ENCODE results near the gene GNAT2. TPM values are rescaled to one million over a fixed set of nuclear protein-coding genes. Genes with fewer than 3 reads are reported as not detected.

GNAT2 gene
- total RNA-seq, 1 experiment from 2014 or later, result 0.20 TPM

GRCh38 chr1:109627692-109628399 lies 8.4 kb upstream of the GNAT2 start:
- DNase-seq, result no peak
- Histone ChIP-seq H2BK15ac (ENCODE audit: low read depth, low read length) (no peak overlapping the region), H4K8ac (replicated peaks; ENCODE audit: insufficient read length, low read depth, low read length) (no peak overlapping the region), H3K14ac (ENCODE audit: insufficient read depth, low read length) (no peak overlapping the region), H3K56ac (ENCODE audit: insufficient read length, low read depth, low read length) (no peak overlapping the region), H3K4ac (ENCODE audit: low read depth, low read length) (no peak overlapping the region), H2AFZ (ENCODE audit: low read length) (no peak overlapping the region), H3K27ac (ENCODE audit: insufficient read length, low read depth, low read length) (no peak overlapping the region), H2BK12ac (ENCODE audit: insufficient read length, low read depth, low read length) (no peak overlapping the region), H4K5ac (ENCODE audit: insufficient read length, low read depth, low read length) (no peak overlapping the region), H3K79me1 (ENCODE audit: insufficient read depth, low read depth, low read length, poor library complexity, severe bottlenecking) (no peaks in the 10 kb centered on the region), H3K23ac (ENCODE audit: insufficient read length, low read depth, low read length) (no peak overlapping the region), H3K9ac (ENCODE audit: extremely low read depth, insufficient read length, low read length) (no peak overlapping the region), H3K79me2 (ENCODE audit: insufficient read depth, low read length) (no peaks in the 10 kb centered on the region; the same call in 1 of the 2 replicates), H2BK20ac (ENCODE audit: low read depth, low read length, poor library complexity, severe bottlenecking) (no peak overlapping the region), H3K4me2 (ENCODE audit: insufficient read depth, insufficient read length, low read length) (no peak overlapping the region), H3T11ph (ENCODE audit: low read length) (no peak overlapping the region), H2BK5ac (ENCODE audit: insufficient read length, low read length) (no peak overlapping the region), H4K20me1 (ENCODE audit: control insufficient read depth, insufficient read depth, insufficient read length) (no peaks in the 10 kb centered on the region), H4K91ac (ENCODE audit: insufficient read length, low read depth, low read length) (no peak overlapping the region), H3K27me3 (ENCODE audit: insufficient read depth, low read length) (no peaks in the 10 kb centered on the region), H3K23me2 (ENCODE audit: insufficient read length, low read depth, low read length, poor library complexity, severe bottlenecking) (no peaks in the 10 kb centered on the region), H2BK120ac (ENCODE audit: low read depth, low read length, poor library complexity, severe bottlenecking) (no peak overlapping the region), H2AK5ac (ENCODE audit: insufficient read length, low read length) (no peak overlapping the region), H3K4me1 (ENCODE audit: insufficient read depth, low read length) (no peaks in the 10 kb centered on the region), H3K18ac (ENCODE audit: insufficient read length, low read depth, low read length) (no peak overlapping the region), H3K9me3 (ENCODE audit: control insufficient read depth, low read depth, low read length) (no peaks in the 10 kb centered on the region)
- no peak overlapping the region for H3K27ac Mint-ChIP-seq
- H3K4me1 Mint-ChIP-seq, result peaks cover 5 to 22% of the 10 kb centered on the region in 2 experiments
- TF ChIP-seq CTCF (conservative IDR thresholded peaks at IDR 0.05), result no peak
- no CpG with 5 or more reads among the region's 23 CpGs for WGBS (ENCODE audit: extremely low coverage, insufficient read length, low lambda C conversion rate)
- H3K36me3 Mint-ChIP-seq (ENCODE audit: insufficient read depth in 1 of 3, low read depth in 3 of 3), result peaks cover 25 to 48% (median 43%) of the 10 kb centered on the region in 3 experiments; a peak in 6 of 7 replicates
- H3K27me3 Mint-ChIP-seq (ENCODE audit: low read depth), result no peaks in the 10 kb centered on the region
- H3K4me3 Mint-ChIP-seq, result no peak overlapping the region
- no peaks in the 10 kb centered on the region for H3K9me3 Mint-ChIP-seq
